Stimulated activated memory B cell treated with anti-CD40 and anti-IgM and Interleukin-4, amounts not matched to agents 10 μg/mL and 1 μg/mL and 100 μg/mL, for 72 hours (primary cell): Measurements from ENCODE around the gene BOLA3.
"Not testable (repeated sequence)": the region's sequence is repeated elsewhere in the genome, so short reads cannot be mapped to it uniquely, and the experiment has no call there.

Experiments used
- ATAC-seq: fragments of 150-1000 bp; cut with Tn5 transposase; 2 replicates; pipeline ENCODE4 v1.10.0; 2021
- H3K27ac Mint-ChIP-seq: one replicate; pipeline ENCODE4 v1.8.0; 2022; ENCODE audit warnings: mild to moderate bottlenecking, mixed read lengths
- H3K27me3 Mint-ChIP-seq: one replicate; pipeline ENCODE4 v1.8.0; 2022; ENCODE audit warnings: mixed read lengths
- H3K36me3 Mint-ChIP-seq: one replicate; pipeline ENCODE4 v1.8.0; 2022; ENCODE audit warnings: mixed read lengths
- H3K4me1 Mint-ChIP-seq: one replicate; pipeline ENCODE4 v1.8.0; 2022; ENCODE audit warnings: mixed read lengths
- H3K4me3 Mint-ChIP-seq: one replicate; pipeline ENCODE4 v1.8.0; 2022; ENCODE audit warnings: mild to moderate bottlenecking, moderate library complexity, mixed read lengths
- H3K9me3 Mint-ChIP-seq: one replicate; pipeline ENCODE4 v1.8.0; 2022; ENCODE audit warnings: mixed read lengths

Gene BOLA3

GRCh38 chr2:74128206-74128605 lies 19.5 kb downstream of the BOLA3 start:
- H3K27me3 Mint-ChIP-seq, result no peaks in the 10 kb centered on the region
- peaks cover 8% of the 10 kb centered on the region for H3K36me3 Mint-ChIP-seq
- H3K27ac Mint-ChIP-seq, result no peak overlapping the region
- ATAC-seq, result no peak
- H3K4me1 Mint-ChIP-seq, result no peaks in the 10 kb centered on the region
- no peak overlapping the region for H3K4me3 Mint-ChIP-seq
- no peaks in the 10 kb centered on the region for H3K9me3 Mint-ChIP-seq

- H3K4me3 Mint-ChIP-seq, H3K9me3 Mint-ChIP-seq, H3K4me1 Mint-ChIP-seq, H3K27me3 Mint-ChIP-seq, H3K27ac Mint-ChIP-seq, ATAC-seq: not testable (repeated sequence)
- peaks cover 12% of the 10 kb centered on the region for H3K36me3 Mint-ChIP-seq
Measured at GRCh38 chr2:74123955-74124354, 23.8 kb downstream of the BOLA3 start.

GRCh38 chr2:74121846-74122245 lies 25.9 kb downstream of the BOLA3 start:
- H3K27me3 Mint-ChIP-seq, H3K4me3 Mint-ChIP-seq, H3K27ac Mint-ChIP-seq, H3K9me3 Mint-ChIP-seq, H3K4me1 Mint-ChIP-seq, ATAC-seq: not testable (repeated sequence)
- peaks cover 12% of the 10 kb centered on the region for H3K36me3 Mint-ChIP-seq

GRCh38 chr2:74119912-74120825 lies 27.5 kb downstream of the BOLA3 start:
- H3K27me3 Mint-ChIP-seq, result peaks cover 2% of the 10 kb centered on the region
- peaks cover 12% of the 10 kb centered on the region for H3K36me3 Mint-ChIP-seq
- peaks cover 9% of the 10 kb centered on the region for H3K9me3 Mint-ChIP-seq
- H3K27ac Mint-ChIP-seq, result peak overlapping the region; percentile 93
- H3K4me3 Mint-ChIP-seq, result peak overlapping the region; percentile 89
- peak; percentile 97 for ATAC-seq
- H3K4me1 Mint-ChIP-seq, result peaks cover 7% of the 10 kb centered on the region

- ATAC-seq, result no peak
- peaks cover 9% of the 10 kb centered on the region for H3K9me3 Mint-ChIP-seq
- H3K27me3 Mint-ChIP-seq, result peaks cover 9% of the 10 kb centered on the region
- H3K36me3 Mint-ChIP-seq, result peaks cover 12% of the 10 kb centered on the region
- peak overlapping the region; percentile 93 for H3K27ac Mint-ChIP-seq
- no peak overlapping the region for H3K4me3 Mint-ChIP-seq
- H3K4me1 Mint-ChIP-seq, result peaks cover 7% of the 10 kb centered on the region
Measured at GRCh38 chr2:74119339-74119738, 28.4 kb downstream of the BOLA3 start.

- H3K4me3 Mint-ChIP-seq, result no peak overlapping the region
- peaks cover 9% of the 10 kb centered on the region for H3K27me3 Mint-ChIP-seq
- H3K4me1 Mint-ChIP-seq, result no peaks in the 10 kb centered on the region
- H3K27ac Mint-ChIP-seq, result no peak overlapping the region
- ATAC-seq, result no peak
- H3K9me3 Mint-ChIP-seq, result no peaks in the 10 kb centered on the region
- peaks cover 5% of the 10 kb centered on the region for H3K36me3 Mint-ChIP-seq
Measured at GRCh38 chr2:74111380-74111779, 36.3 kb downstream of the BOLA3 start.

- no peak for ATAC-seq
- Mint-ChIP-seq H3K4me3 (no peak overlapping the region), H3K27me3 (peaks cover 9% of the 10 kb centered on the region), H3K36me3 (peaks cover 5% of the 10 kb centered on the region), H3K9me3 (no peaks in the 10 kb centered on the region), H3K27ac (no peak overlapping the region), H3K4me1 (no peaks in the 10 kb centered on the region)
Measured at GRCh38 chr2:74110537-74110936, 37.2 kb downstream of the BOLA3 start.

GRCh38 chr2:74109551-74109950 lies 38.2 kb downstream of the BOLA3 start:
- Mint-ChIP-seq H3K4me1 (no peaks in the 10 kb centered on the region), H3K27me3 (peaks cover under 1% of the 10 kb centered on the region), H3K36me3 (peaks cover 5% of the 10 kb centered on the region), H3K9me3 (no peaks in the 10 kb centered on the region), H3K27ac (no peak overlapping the region), H3K4me3 (no peak overlapping the region)
- ATAC-seq, result no peak

- no peaks in the 10 kb centered on the region for H3K27me3 Mint-ChIP-seq
- ATAC-seq, result no peak
- no peaks in the 10 kb centered on the region for H3K4me1 Mint-ChIP-seq
- no peak overlapping the region for H3K27ac Mint-ChIP-seq
- H3K36me3 Mint-ChIP-seq, result peaks cover 17% of the 10 kb centered on the region
- no peak overlapping the region for H3K4me3 Mint-ChIP-seq
- H3K9me3 Mint-ChIP-seq, result no peaks in the 10 kb centered on the region
Measured at GRCh38 chr2:74107071-74107470, 40.6 kb downstream of the BOLA3 start.

GRCh38 chr2:74105413-74105812 lies 42.3 kb downstream of the BOLA3 start:
- Mint-ChIP-seq H3K27me3 (no peaks in the 10 kb centered on the region), H3K9me3 (no peaks in the 10 kb centered on the region), H3K4me3 (no peak overlapping the region), H3K27ac (no peak overlapping the region), H3K4me1 (no peaks in the 10 kb centered on the region), H3K36me3 (peaks cover 27% of the 10 kb centered on the region)
- ATAC-seq, result no peak

GRCh38 chr2:74104839-74105238 lies 42.9 kb downstream of the BOLA3 start:
- peaks cover 32% of the 10 kb centered on the region for H3K36me3 Mint-ChIP-seq
- no peaks in the 10 kb centered on the region for H3K4me1 Mint-ChIP-seq
- ATAC-seq, result no peak
- H3K27ac Mint-ChIP-seq, result no peak overlapping the region
- H3K27me3 Mint-ChIP-seq, result no peaks in the 10 kb centered on the region
- H3K4me3 Mint-ChIP-seq, result no peak overlapping the region
- H3K9me3 Mint-ChIP-seq, result no peaks in the 10 kb centered on the region

- ATAC-seq, result no peak
- H3K4me1 Mint-ChIP-seq, result no peaks in the 10 kb centered on the region
- H3K27ac Mint-ChIP-seq, result no peak overlapping the region
- H3K4me3 Mint-ChIP-seq, result no peak overlapping the region
- H3K36me3 Mint-ChIP-seq, result peaks cover 43% of the 10 kb centered on the region
- no peaks in the 10 kb centered on the region for H3K27me3 Mint-ChIP-seq
- H3K9me3 Mint-ChIP-seq, result no peaks in the 10 kb centered on the region
Measured at GRCh38 chr2:74103763-74104162, 43.9 kb downstream of the BOLA3 start.

GRCh38 chr2:74102516-74102915 lies 45.2 kb downstream of the BOLA3 start:
- H3K27ac Mint-ChIP-seq, result no peak overlapping the region
- H3K36me3 Mint-ChIP-seq, result peaks cover 50% of the 10 kb centered on the region
- H3K27me3 Mint-ChIP-seq, result no peaks in the 10 kb centered on the region
- H3K4me1 Mint-ChIP-seq, result no peaks in the 10 kb centered on the region
- ATAC-seq, result no peak
- no peaks in the 10 kb centered on the region for H3K9me3 Mint-ChIP-seq
- H3K4me3 Mint-ChIP-seq, result no peak overlapping the region

- Mint-ChIP-seq H3K27ac (no peak overlapping the region), H3K4me3 (no peak overlapping the region), H3K27me3 (no peaks in the 10 kb centered on the region), H3K4me1 (no peaks in the 10 kb centered on the region), H3K9me3 (no peaks in the 10 kb centered on the region), H3K36me3 (peaks cover 57% of the 10 kb centered on the region)
- no peak for ATAC-seq
Measured at GRCh38 chr2:74101574-74102300, 46.0 kb downstream of the BOLA3 start.

- Mint-ChIP-seq H3K27me3 (no peaks in the 10 kb centered on the region), H3K4me1 (no peaks in the 10 kb centered on the region), H3K36me3 (peaks cover 68% of the 10 kb centered on the region), H3K27ac (no peak overlapping the region), H3K4me3 (no peak overlapping the region), H3K9me3 (no peaks in the 10 kb centered on the region)
- no peak for ATAC-seq
Measured at GRCh38 chr2:74100254-74101216, 47.2 kb downstream of the BOLA3 start.
